Ecto neural progenitor cell (in vitro differentiated cells): Measurements from ENCODE around the gene SLC35A3.
"Not testable (repeated sequence)": the region's sequence is repeated elsewhere in the genome, so short reads cannot be mapped to it uniquely, and the experiment has no call there.

Experiments
- DNase-seq: peaks from one replicate; pipeline ENCODE4 v3.0.0-alpha.2; 2018; ENCODE audit warnings: low spot score

The SLC35A3 gene

GRCh38 chr1:99972066-99972465 is 2.3 kb downstream of the SLC35A3 start:
- not testable (repeated sequence) for DNase-seq

GRCh38 chr1:99975529-99975928 is 5.7 kb downstream of the SLC35A3 start:
- no peak for DNase-seq

- not testable (repeated sequence) for DNase-seq
Measured at GRCh38 chr1:99977326-99977725, 7.5 kb downstream of the SLC35A3 start.

GRCh38 chr1:99978218-99978617 is 8.4 kb downstream of the SLC35A3 start:
- no peak for DNase-seq

- DNase-seq: no peak
Measured at GRCh38 chr1:99979091-99979490, 9.3 kb downstream of the SLC35A3 start.

- DNase-seq: no peak
Measured at GRCh38 chr1:99980928-99981327, 11.1 kb downstream of the SLC35A3 start.

GRCh38 chr1:99986656-99987225 is 16.9 kb downstream of the SLC35A3 start:
- DNase-seq: no peak

GRCh38 chr1:99988210-99988765 is 18.5 kb downstream of the SLC35A3 start:
- DNase-seq: no peak

- DNase-seq: no peak
Measured at GRCh38 chr1:99992044-99992722, 22.4 kb downstream of the SLC35A3 start.

- DNase-seq: no peak
Measured at GRCh38 chr1:99992760-99993467, 23.1 kb downstream of the SLC35A3 start.

- no peak for DNase-seq
Measured at GRCh38 chr1:99993468-99993845, 23.7 kb downstream of the SLC35A3 start.

GRCh38 chr1:99994496-99994895 is 24.7 kb downstream of the SLC35A3 start:
- DNase-seq: no peak

- DNase-seq: no peak
Measured at GRCh38 chr1:99996951-99997350, 27.2 kb downstream of the SLC35A3 start.

GRCh38 chr1:100001462-100001861 is 31.7 kb downstream of the SLC35A3 start:
- no peak for DNase-seq

GRCh38 chr1:100005424-100005823 is 35.6 kb downstream of the SLC35A3 start:
- no peak for DNase-seq

GRCh38 chr1:100006688-100007087 is 36.9 kb downstream of the SLC35A3 start:
- no peak for DNase-seq

GRCh38 chr1:100009458-100009857 is 39.7 kb downstream of the SLC35A3 start:
- DNase-seq: no peak

GRCh38 chr1:100010804-100011203 is 41.0 kb downstream of the SLC35A3 start:
- no peak for DNase-seq

GRCh38 chr1:100019220-100019619 is 49.4 kb downstream of the SLC35A3 start:
- no peak for DNase-seq

GRCh38 chr1:100023482-100023881 is 53.7 kb downstream of the SLC35A3 start:
- DNase-seq: no peak

- DNase-seq: no peak
Measured at GRCh38 chr1:100027212-100027611, 57.4 kb downstream of the SLC35A3 start.

GRCh38 chr1:100028765-100029164 is 59.0 kb downstream of the SLC35A3 start:
- DNase-seq: no peak

- no peak for DNase-seq
Measured at GRCh38 chr1:100034470-100034869, 64.7 kb downstream of the SLC35A3 start.
